LoVo (cell line): ENCODE results near the gene GPR156.
"Not testable (repeated sequence)": the region's sequence is repeated elsewhere in the genome, so short reads cannot be mapped to it uniquely, and the experiment has no call there.

Source experiments
- DNase-seq: peaks from one replicate; pipeline ENCODE4 v3.0.0-alpha.2; 2016; ENCODE audit warnings: low spot score

GPR156 gene

GRCh38 chr3:120161902-120162301, 123.1 kb downstream of the GPR156 start:
- DNase-seq = no peak

- DNase-seq = peak; percentile 84
These were observed 125.0 kb downstream of the GPR156 start for GRCh38 chr3:120160050-120160449.

- DNase-seq = no peak
These were observed 127.3 kb downstream of the GPR156 start for GRCh38 chr3:120157681-120158080.

GRCh38 chr3:120157113-120157512, 127.9 kb downstream of the GPR156 start:
- no peak for DNase-seq

- no peak for DNase-seq
These were observed 128.3 kb downstream of the GPR156 start for GRCh38 chr3:120156699-120157098.

- not testable (repeated sequence) for DNase-seq
These were observed 129.3 kb downstream of the GPR156 start for GRCh38 chr3:120155694-120156093.

GRCh38 chr3:120155108-120155507, 129.9 kb downstream of the GPR156 start:
- DNase-seq = no peak

- no peak for DNase-seq
These were observed 131.7 kb downstream of the GPR156 start for GRCh38 chr3:120153294-120153693.

GRCh38 chr3:120151791-120152190, 133.2 kb downstream of the GPR156 start:
- DNase-seq = peak; percentile 23

GRCh38 chr3:120148187-120148949, 136.7 kb downstream of the GPR156 start:
- DNase-seq = no peak

GRCh38 chr3:120147072-120147871, 137.8 kb downstream of the GPR156 start:
- DNase-seq = peak; percentile 52

- peak; percentile 73 for DNase-seq
These were observed 139.3 kb downstream of the GPR156 start for GRCh38 chr3:120145542-120146285.

- DNase-seq = no peak
These were observed 140.8 kb downstream of the GPR156 start for GRCh38 chr3:120144267-120144666.

- DNase-seq = no peak
These were observed 141.3 kb downstream of the GPR156 start for GRCh38 chr3:120143676-120144075.

GRCh38 chr3:120142236-120142635, 142.8 kb downstream of the GPR156 start:
- DNase-seq = no peak

GRCh38 chr3:120140098-120140742, 144.8 kb downstream of the GPR156 start:
- DNase-seq = no peak

- DNase-seq = no peak
These were observed 145.9 kb downstream of the GPR156 start for GRCh38 chr3:120139140-120139539.

GRCh38 chr3:120137548-120137947, 147.5 kb downstream of the GPR156 start:
- no peak for DNase-seq

GRCh38 chr3:120130656-120131055, 154.4 kb downstream of the GPR156 start:
- no peak for DNase-seq

GRCh38 chr3:120129718-120130513, 155.1 kb downstream of the GPR156 start:
- DNase-seq = no peak

- DNase-seq = no peak
These were observed 156.0 kb downstream of the GPR156 start for GRCh38 chr3:120129051-120129450.
